Measurements from ENCODE around the gene CDKL2.

CDKL2 gene

DNA sequence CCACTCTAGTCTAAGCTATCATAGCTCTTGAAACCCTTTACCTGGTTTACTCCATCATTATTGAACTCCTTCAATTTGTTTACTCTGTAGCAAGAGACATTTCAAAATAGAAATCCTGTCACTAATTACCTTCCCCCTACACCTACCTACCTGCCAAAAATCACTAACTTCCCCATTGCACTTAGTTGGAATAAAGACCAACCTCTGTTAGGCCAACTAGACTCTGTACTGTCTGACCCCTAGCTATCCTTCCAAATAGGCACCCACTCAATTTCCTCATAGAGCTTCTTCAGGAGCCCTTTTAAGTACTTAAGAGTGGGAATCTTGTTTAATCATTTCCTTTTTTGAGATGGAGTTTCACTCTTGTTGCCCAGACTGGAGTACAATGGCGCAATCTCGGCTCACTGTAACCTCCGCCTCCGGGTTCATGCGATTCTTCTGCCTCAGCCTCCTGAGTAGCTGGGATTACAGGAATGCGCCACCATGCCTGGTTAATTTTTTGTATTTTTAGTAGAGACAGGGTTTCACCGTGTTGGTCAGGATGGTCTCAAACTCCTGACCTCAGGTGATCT is 8.9 kb upstream of the CDKL2 start:
- DNase-seq (ENCODE audit: low spot score): no peak

DNA sequence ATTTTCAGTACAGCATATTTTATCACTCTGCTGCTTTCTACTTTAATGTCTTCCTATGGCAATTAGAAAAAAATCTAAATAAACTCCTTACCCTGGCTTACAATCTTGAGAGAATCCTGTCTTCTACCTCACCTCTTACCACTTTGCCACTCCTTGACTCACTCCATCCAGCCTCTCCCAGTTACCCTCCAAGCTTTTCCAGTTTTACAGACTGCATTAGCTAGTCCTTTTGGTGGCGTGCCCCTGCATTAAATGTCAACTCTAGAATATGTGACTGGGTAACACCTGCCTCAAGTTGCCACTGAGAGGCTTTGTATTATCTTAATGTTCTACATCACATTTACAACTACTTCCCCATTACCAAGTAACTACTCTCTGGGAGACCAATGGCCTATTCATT is 7.5 kb upstream of the CDKL2 start:
- DNase-seq (ENCODE audit: low spot score): no peak

DNA sequence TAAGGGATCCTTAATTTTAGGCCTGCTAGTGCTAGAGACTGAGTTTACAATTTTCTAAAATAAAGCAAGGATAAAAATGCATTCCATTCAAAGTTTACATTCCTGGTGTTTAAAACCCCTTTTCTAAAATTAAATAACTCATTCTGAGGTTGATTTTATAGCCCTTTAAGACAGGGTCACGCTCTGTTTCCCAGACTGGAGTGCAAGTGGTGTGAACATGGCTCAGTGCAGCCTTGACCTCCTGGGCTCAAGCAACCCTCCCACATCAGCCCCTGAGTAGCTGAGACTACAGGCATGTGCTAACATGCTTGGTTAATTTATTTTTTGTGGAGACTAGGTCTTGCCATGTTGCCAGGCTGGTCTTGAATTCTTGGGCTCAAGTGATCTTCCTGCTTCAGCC is 6.8 kb upstream of the CDKL2 start:
- no peak for DNase-seq (ENCODE audit: low spot score)

DNA sequence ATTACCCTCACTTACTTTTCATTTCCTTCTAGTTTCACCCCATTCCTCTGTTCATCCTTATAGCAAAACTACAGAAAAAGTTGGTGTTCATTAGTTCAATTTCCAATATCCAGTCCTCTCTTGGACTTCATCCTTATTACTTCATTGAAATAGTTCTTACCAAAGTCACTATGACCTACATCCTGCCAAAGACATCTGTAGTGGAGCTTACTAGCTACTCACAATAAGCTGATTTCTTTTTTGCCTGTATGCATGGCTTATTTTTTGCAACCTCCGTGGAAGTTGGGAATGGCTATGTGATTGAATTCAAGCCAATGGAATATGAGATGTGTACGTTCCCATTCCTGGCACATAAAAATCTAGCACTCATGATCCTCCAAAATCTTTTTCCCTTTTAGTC is 4.6 kb upstream of the CDKL2 start:
- peak; percentile 27 for DNase-seq (ENCODE audit: low spot score)

DNA sequence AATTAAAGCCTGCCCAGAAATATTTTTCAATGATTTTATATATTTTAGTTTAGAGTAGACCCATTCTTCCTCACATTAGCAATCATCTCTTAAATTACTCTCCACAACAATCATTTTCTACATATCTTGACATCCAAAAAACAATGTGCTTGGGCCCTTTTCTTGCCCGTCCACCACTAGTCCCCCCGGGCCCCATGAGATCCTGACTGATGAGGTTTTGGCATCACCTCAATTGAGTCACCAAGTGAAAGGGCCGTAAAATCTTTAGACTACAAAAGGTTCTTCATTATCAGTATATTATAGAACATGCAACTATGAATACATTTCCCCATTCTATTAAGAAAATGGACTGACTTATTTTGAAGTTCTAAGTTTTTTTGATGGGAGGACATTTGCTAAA is 4.0 kb upstream of the CDKL2 start:
- no peak for DNase-seq (ENCODE audit: low spot score)

DNA sequence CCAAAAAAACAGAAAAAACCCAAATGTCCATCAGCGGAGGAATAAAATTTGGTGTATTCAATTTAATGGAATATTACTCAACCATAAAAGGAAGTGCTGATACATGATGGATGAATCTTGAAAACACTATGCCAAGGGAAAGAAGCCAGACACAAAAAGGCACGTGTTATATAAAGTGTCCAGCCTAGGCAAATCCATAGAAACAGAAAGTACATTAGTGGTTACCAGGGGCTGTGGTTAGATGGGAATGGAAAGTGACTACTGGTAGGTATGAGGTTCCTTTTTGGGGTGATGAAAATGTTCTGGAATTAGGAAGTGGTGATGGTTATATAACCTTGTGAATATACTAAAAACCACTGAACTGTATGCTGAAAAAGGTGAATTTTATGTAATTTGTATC is 3.5 kb upstream of the CDKL2 start:
- DNase-seq (ENCODE audit: low spot score): peak; percentile 10

DNA sequence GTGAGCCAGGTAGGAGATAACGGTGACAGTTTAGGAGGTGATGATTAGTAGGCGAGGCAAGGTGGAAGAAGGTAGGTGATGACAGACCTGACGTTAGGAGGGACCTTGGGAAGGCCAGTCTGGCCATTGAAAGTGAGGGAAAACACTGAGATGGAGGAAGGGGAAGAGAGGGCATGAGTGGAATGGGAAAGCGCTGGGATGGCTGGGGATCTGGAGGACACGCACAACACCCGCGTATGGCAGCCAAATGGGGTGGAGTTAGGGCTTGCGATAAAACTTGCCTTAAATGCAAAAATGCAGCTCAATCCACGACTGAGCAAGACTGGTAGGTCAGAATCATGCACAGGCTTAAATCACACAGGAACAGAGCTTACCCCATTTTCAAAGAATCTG is 605 bp upstream of the CDKL2 start:
- DNase-seq (ENCODE audit: low spot score): no peak

DNA sequence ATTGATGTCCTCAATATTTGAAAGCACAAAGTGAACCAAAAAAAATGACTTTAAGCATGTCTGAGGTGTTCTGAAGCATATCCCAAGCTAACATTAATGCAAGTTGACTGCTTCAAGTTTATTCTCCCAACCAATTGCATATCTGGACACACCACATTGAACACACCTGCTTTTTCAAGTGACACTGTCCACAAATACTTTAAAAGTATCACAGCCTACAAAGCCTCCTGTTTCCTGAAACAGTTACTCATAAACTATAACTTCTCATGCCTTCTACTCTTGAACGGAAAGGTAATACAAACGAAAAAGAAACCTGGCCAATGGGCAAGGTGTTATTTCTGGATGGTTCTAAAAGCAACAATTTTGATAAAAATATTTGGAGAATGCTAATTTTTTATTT is 1.1 kb downstream of the CDKL2 start:
- no peak for DNase-seq (ENCODE audit: low spot score)

DNA sequence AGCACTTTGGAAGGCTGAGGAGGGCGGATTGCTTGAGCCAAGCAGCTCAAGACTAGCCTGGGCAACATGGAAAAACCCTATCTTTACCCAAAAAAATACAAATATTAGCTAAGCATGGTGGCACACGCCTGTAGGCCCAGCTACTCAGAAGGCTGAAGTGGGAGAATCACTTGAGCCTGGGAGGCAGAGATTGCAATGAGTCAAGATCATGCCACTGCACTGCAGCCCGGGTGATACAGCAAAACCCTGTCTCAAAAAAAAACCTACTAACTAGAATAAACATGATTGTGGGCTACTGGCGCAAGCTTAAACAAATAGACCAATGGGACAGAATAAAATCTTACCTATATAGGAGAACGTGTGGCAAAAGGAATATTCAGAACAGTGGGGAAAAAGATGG is 7.3 kb downstream of the CDKL2 start:
- no peak for DNase-seq (ENCODE audit: low spot score)

DNA sequence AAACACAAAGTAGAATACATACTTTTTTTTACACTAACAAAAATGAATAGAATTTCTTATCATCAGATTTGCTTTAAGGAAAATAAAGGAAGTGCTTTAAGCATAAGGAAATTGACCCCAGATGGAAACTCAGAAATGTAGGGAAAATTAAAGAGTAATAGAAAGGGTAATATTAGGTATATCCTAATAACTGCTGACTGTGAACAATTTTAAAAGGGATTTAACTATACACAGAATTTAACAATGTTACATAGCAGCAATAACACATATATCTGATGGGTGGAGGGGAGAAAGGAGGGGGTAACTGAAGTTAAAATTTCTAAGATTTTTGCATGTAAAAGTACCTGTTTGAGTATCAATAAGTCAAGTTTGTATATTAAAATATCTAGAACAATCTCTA is 8.6 kb downstream of the CDKL2 start:
- no peak for DNase-seq (ENCODE audit: low spot score)

DNA sequence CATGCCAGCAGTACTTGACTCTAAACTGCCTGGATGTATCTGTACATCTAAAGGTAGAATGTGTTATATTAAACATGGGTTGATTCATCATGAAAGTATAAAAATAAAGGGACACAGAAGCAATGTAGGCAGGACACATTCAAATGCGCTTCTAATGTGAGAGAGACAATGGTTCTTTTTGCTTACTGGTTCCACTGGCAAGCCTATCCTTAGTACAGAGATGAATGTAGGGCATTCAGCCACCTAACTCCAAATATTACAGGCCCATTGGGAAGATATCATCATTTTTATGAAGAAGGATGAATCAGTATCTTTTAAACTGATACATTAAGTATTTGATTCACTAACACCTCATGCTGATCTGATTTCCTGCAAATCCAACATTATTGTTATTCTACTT is 18.0 kb downstream of the CDKL2 start:
- DNase-seq (ENCODE audit: low spot score): no peak

DNA sequence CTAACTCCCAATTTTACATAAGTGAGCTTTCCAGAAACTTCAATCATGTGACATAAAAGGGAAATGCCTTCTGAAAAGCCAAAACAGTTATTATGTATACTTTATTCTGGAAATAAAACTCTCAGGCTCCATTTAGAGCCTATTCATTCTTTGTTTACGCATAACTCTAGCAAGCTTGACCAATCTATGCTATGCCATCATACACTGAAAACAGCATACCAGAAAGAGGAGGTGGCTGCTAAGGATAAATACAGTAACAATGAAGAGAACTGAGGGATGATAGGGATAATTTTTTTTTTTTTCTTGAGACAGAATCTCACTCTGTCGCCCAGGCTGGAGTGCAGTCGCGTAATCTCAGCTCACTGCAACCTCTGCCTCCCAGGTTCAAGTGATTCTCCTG is 24.4 kb downstream of the CDKL2 start:
- DNase-seq (ENCODE audit: low spot score): no peak

DNA sequence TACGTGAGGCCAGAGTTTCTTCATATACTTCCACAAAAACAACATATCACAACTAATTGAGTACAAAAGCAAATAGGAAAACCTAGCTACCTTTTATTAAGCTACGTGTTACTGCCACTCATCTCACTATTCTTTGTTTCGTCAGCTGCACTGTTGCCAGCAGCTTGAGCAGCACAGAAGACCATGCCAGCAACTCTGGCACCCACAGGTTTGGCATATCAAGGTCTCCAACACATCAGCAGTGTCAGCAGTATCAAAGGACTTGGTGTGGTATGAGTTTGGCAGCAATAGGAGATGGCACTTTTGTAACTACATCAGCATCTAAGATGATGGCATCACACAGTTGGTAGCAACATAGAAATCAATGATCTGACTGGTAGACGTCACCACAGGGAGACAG is 30.7 kb downstream of the CDKL2 start:
- DNase-seq (ENCODE audit: low spot score): no peak

DNA sequence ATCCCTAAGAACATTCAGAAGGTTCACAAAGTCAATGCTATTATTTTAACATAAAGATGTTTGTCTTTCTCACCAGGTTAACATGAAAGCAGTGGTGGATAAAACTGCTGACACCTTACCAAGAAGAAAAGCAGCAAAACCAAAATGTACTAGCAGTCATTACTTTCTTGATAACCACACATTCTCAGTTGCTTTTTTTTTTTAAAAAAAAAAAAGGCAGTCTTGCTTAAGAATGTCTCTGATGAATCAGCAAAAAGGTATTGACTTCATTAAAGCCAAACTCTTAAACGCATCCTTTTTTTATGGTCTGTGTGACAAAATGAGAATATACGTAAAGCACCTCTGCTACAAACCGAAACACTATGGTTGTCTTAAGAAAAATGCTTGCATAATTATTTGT is 31.9 kb downstream of the CDKL2 start:
- no peak for DNase-seq (ENCODE audit: low spot score)

DNA sequence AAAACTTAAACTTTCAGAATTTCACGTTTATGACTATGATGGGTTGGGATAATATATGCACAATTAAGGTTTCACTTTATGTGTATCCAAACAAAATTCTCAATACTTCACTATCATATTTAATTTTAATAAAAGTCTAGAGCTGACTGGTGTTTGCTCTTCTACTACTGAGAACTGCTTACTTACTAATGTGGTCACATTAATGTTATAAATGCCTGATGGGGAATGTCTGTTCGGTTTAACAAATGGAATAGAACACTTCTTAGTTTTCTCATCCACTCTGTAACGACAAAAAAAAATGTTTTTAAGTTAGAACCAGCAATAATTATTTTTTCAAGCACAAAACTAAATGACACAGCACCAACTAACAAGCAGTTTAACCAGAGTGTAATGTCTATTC is 34.3 kb downstream of the CDKL2 start:
- DNase-seq (ENCODE audit: low spot score): no peak

DNA sequence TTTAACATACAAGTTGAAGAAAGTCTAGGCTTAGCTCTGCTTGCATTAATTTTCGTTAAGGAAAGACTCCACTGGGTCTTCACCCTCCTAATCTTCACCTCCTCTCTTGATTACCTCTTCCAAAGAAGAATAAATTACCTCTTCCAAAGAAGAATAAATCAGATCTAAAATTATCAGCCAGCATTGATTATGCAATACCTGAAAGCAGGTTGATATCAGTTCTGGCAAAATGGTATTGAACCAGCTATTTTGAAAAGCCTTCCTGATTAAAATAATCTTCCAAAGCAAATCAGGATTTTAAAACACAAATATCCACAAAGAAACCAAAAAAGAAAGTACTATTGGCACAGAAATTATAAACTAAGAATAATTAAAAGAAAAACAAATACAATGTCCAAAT is 36.9 kb downstream of the CDKL2 start:
- no peak for DNase-seq (ENCODE audit: low spot score)

DNA sequence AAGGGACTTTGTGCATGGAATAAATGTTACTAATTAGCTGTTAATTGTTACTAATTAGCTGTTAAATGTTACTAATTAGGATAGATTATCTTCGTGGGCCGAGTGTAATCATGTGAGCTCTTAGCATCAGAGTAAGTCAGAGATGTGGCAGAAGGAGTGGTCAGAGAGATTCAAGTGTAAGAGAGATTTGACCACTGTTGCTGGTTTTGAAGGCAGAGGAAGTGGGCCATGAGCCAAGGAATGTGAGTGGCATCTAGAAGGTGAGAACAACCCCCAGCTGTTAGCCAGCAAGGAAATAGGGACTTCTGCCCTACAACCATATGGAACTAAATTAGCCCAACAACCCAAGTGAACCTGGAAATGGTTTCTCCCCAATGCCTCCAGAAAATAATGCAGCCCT is 46.3 kb downstream of the CDKL2 start:
- DNase-seq (ENCODE audit: low spot score): no peak

DNA sequence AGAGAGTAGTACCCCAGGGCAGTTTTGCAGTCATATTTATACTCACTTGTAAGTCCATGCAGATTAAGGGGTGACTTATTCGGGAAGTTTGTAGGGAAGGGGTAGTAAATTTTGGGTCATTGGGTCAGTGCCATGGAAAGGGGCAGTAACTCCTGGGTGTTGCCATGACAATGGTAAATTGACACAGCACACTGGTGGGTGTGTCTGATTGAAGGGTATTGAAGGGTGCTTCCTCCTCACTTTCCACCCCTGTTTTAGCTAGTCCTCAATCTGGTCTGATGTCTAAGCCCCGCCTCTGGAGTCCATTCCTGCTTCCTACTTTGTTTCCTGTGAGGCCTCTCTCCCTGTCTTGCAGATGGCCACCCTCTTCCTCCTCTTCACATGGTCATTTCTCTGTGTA is 62.6 kb downstream of the CDKL2 start:
- no peak for DNase-seq (ENCODE audit: low spot score)

DNA sequence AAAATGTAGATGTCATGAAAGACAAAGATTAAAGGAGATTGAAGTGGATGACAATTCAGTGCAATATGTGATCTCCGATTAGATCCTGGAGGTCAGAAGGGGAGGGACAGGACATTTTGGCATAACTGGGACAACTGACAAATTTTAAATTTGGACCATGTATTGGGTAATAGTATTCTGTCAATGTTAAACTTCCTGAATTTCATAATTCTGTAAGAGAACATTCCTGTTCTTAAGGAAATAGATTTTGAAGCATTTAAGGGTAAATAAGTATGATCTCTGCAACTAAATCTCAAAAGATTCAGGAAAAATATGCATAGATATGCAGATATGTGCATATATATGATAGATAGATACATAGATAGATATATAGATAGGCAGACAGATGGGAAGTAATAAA is 63.4 kb downstream of the CDKL2 start:
- no peak for DNase-seq (ENCODE audit: low spot score)

DNA sequence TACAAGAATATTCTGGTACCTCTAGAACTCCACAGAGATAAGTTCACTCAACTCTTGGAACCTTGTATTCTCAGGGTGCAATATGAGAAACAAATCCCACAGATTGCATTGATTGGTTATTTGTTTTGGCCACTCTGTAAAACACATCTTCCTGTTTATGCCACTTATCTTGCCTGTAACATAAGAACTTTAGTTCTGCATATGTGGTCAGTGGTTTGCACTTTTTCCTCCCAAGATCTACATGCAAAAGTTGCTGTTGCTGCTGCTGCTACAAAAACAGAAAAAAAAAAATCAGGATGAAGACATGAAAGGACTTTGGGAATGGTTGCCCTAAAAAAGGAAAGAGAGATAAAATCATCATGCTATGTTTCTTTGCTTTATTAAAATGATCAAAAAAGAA is 64.8 kb downstream of the CDKL2 start:
- DNase-seq (ENCODE audit: low spot score): no peak

DNA sequence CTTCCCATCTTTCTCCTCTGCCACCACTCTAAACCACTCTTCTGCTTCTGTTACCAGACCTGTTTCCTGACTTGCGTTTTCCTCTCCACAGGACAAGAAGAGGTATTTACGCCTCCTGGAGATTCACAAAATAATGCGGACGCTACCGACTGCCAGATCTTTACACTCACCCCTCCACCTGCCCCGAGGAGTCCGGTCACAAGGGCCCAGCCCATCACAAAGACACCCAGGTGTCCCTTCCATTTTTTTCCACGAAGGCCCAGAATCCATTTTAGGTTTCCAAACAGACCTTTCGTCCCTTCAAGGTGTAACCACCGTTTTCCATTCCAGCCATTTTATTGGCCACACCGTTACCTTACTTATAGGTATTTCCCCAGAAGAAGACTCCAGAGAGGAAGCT is 66.3 kb downstream of the CDKL2 start:
- DNase-seq (ENCODE audit: low spot score): no peak

DNA sequence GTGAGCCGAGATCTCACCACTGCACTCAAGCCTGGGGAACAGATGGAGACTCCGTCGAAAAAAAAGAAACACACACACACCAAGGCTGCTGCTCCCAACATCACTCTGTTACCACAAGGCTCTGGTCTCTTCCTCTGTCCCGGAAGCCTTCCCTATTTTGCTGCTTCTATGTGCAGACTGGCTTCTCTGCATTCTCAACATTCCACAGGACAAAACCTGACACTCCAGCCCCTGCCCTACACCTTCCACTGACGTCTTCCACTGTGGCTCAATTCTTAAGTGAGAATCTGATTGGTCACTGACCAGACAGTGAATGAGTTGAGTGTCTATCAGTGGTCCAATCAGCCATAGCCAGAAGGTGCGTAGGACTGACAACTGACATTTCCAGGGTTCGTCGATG is 68.5 kb downstream of the CDKL2 start:
- DNase-seq (ENCODE audit: low spot score): no peak

DNA sequence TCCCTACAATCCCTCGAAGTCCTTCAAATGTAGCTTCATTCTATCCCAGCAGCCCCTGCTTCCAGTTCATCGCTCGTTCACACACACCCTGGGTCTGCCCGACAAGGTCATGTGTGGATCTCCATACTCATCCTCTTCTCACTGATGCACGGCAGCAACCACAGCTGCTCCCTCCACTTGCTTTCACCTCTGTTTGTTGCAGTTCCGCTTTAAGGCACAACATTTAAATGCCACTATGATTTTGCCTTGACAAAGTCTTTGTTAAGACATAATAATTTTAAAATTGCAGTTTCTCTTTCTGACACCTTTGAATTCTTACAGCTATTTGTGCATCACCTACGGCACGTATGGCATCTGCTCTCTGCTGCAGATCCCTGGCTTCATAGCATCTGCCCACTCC is 72.6 kb downstream of the CDKL2 start:
- no peak for DNase-seq (ENCODE audit: low spot score)

DNA sequence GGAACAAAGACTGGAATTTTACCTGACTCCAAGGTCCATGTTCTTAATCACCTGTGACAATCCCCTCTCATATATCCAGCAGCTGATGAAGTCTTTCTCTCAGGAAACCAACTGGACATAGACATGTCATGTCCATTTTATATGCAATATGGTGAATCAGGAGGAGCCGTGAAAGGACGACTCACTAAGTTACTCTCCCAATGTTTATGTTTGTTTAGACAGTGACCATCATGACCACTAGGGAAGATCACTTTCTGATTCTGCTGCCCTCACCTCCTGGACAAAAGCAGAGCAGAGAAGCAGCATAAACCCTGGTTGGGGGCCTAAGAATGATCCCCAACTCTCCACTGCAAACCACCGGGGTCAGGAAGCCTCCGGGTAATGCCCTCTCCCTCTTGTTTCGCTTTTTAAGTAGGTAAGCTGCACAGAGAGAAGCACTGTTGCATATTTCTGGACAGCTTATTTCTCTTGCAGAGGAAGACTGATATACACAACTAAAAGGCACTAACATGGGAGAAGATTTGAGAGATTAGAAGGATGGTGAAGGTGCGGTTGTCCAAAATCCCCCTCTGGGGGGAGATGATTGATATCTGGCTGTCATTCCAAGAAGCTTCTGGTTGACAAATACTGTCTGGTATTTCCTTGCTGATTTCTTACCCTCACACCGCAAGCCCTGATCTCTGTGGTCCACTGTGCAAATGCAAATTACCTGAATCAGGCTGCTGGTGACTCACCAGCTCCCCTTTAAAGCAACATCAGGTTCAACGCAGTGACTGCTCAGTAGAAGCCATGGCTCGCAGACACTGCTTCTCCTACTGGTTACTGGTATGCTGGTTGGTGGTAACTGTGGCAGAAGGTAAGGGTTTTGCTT is 74.8 kb downstream of the CDKL2 start, which contains the start of gene ODAPH:
Gene ODAPH (plus strand): TSS at position 773 of the 871 bp plus-strand sequence. CDS start 17 bp downstream, at position 790.
- peak; percentile 7 for DNase-seq (ENCODE audit: low spot score)

All from AG08395 (cell line).